Measurements from ENCODE around the gene DDAH1.
"Not testable (repeated sequence)": the region's sequence is repeated elsewhere in the genome, so short reads cannot be mapped to it uniquely, and the experiment has no call there.

DDAH1 gene

DNA sequence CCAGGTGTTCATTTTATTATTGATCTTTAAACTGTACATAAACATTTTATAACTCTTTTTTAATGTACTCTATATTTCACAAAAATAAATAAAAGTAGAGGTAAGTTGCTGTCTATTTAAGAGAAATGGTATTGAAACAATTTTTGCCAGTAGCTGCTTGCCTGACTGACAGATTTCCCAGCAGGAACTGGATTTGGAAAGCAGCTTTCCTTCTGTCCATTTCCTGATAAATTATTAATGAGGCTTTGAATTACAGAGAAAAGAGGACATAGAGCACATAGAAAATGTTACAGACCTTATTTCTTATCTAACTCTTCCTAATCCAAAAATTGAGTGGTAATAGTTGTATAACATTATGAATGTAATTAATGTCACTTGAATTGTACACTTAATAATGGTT, 108.8 kb downstream of the DDAH1 start:
- no peak for DNase-seq

DNA sequence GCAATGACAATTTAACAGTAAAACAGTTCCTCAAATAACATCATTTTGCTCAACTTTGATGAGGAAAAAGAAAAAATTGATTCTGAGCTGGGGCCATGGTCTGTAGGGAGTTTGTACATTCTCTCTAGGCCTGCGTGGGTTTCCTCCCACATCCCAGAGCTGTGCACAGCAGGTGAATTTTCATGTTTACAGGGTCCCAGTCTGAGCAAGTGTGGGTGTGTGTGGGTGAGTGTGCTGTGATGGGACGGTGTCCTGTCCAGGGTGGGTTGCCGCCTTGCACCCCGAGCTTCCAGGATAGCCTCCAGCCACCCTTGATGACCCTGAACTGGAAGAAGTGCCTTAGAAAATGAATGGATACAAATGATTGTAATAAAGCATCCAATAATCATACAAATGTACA, 112.9 kb downstream of the DDAH1 start:
- no peak for DNase-seq

DNA sequence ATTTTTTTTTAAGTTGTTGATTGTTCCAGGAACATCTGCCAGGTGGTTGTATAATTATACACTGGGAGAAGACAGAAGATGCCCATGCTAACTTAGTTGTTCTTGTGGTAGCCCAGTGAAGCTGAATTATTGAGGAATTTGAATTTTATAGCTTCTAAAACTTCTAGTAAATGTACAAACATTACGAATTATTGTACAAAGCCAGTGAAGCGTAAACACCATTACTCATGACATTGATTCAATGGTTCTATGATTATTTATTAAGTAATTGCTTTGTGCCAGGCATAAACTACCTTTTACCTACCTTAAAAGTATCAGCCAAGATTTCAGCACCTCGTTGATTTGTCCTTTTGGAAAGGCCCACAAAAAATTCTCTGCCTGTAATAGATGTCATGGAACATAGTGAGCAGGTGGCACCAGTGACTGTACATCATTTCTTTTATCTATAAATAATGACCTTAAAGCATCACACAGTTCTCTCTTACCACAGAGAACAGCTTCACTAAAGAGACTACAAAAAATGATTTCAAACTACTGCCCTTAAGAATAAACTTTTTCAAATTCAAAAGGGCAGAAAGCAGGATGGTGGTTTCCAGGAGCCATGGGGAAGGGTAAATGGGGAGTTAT, 113.6 kb downstream of the DDAH1 start:
- DNase-seq = no peak

DNA sequence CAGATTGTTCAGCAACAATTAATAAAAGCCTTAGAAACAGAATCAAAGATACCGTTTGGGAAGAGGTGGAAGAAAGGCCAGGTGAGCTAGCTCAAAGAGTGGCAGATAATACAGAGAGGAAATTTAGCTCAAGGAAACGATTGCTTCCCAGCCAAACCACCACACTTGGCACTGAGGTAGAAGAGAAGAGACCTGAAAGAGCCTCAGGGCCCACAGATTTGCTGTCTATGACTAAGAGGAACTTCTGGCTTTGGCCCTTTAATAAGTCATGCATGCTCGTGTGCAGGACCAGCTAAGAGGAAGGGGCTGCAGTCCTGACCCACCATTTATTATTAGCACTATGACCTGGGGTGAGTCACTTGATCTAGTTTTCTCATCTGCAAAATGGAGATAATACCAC, 115.7 kb downstream of the DDAH1 start:
- no peak for DNase-seq

DNA sequence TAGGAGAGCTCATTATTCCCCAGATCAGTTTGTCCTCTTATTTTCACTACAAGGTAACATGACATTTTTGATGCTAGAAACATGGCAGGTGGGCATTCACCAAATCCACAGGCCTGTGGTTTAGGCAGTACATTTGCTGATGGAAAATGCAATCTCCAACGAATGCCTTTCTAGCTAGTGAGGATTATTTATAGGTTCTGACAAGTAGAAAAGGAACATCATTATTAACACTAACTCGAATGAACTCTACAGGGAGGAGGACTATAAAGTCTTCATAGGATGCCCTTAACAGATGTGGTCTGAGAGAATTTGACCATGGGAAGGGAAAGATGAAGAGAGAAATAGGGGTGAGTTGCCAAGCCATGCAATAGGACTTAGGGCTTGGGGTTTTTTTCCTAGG, 117.1 kb downstream of the DDAH1 start:
- DNase-seq = no peak

DNA sequence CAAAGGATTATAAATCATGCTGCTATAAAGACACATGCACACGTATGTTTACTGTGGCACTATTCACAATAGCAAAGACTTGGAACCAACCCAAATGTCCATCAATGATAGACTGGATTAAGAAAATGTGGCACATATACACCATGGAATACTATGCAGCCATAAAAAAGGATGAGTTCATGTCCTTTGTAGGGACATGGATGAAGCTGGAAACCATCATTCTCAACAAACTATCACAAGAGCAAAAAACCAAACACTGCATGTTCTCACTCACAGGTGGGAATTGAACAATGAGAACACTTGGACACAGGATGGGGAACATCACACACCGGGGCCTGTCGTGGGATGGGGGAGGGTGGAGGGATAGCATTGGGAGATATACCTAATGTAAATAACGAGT, 117.7 kb downstream of the DDAH1 start:
- DNase-seq = not testable (repeated sequence)

DNA sequence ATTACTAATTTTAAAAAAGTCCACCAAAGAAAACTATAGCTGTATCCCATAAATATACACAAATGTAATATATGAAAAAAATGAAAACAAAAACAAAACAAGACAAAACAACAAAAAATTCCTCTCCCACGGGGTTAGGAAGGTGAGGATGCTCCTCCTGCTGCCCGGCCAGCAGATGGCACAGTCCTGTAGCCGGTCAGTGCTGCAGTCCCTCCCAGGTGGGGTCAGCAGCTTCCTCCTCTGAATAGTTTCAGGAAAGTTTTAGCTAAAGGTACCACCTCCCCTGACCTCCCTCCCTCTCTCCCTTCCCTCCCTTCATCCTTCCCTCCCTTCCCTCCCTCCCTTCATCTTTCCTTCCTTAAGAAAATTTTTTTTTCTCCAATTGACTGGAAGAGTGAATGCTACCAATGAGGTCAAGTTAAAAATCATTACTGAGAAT, 120.7 kb downstream of the DDAH1 start:
- no peak for DNase-seq

DNA sequence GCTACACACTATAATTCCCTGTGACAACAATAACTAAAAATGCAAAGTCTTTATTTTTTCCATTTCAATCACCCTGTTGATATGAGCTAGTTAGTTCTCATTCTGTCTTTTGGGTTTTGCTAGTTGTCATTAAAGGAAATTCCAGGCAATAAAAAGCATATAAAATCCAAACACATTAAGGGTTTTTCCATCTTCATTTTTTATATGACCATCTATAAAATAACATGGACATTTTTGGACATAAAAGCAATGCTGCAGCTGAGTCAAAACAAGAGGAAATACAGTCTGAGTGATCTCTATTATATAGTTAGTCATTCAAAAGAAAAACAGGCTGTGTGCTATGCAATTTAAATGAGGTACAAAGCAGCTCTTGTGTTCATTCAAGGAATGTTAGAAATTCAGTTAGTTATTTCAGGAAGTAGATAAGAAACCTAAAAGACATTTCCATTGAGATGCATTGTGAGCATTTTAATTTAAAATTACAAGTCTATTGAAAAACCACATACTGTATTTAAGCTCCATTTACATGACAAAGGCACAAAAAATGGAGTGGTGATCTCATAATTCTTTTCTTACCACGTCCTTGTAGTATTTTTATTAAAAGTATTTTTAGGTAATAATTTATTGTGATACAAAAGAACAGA, 121.2 kb downstream of the DDAH1 start:
- no peak for DNase-seq

DNA sequence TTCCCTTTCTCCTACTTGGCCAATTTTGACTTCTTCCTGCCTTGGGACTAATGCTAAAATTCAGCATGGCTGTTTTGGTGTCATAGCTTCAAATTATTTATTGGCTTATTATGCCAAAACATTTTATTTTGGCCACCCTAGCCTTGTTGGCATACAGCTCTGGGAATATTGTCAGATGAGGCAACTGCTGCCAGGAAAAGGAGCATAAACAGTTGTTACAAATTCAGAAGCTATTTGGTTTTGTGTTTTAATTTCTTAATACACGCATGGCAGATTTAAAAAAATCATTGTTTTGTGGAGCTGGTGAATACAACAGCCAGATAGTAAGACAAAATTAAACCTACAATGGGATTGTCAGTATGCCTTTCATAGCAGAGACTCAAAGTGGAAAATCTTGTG, 121.7 kb downstream of the DDAH1 start:
- DNase-seq = no peak

DNA sequence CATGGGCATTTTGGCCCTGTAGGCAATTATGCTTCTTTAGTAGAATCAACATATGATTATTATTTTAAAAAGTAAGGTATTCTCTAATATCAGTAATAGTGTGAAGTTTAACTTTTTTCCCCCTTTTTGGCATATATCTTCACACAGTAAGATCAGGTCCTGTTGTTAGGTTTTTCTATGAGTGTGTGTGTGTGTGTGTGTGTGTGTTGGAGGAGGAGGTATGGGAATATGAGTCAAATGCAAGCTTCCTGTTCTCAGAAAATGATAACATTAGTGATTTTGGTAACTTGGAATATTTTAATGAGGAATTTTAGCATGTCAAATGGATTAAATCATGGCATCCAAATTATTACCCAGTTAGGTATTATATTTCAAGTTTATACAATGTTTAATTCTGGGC, 122.8 kb downstream of the DDAH1 start:
- DNase-seq = no peak

DNA sequence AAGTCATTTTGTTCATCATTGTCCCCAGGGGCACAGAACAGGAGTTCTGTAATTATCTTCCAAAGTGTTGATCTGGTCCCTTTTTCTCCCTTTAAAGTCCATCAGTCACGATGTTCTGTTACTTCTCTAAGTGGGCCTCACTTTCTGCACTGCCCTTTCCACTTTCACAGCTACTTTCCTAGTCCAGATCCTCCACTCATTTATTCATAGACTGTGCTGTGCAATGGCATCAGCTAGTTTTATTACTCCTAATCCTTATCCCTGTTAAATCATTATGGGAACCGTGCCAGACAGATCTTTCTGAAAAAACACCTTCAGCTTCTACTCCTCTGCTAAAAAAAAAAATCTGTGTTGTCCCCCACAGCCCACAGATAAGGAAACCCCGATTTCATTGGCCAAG, 124.5 kb downstream of the DDAH1 start:
- no peak for DNase-seq

DNA sequence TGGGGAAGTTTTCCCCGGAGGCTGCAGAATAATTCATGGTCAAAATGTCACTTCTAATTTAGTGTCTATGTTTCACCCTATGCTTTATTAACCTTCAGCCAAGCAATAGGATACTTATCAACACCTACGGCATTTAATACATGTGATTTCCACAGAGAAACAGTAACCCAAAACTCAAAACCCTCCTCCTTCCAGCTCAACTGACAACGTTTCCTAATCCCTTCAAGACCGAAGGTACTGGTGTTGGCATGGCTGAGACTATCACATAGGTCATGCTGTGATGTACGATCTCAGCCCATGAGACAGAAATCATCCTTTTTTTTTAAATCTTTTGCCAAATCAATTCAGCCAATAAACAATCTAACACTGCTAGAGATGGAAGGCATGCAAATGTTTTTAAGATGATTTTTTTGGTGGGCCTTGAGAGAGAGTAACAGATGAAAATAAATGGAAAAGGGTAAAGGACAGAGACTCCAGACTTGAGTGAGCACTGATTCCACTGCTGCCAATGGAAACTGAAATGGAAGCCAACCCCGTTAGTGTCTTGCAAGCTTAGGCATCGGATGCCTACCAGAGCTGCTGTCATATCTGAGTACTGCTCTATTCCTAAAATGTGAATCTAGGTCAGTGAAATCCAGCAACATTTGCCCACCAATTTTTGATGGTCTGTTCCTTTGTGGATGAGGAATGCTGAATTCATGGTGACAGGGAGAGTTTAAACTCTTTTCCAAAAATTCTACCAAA, 125.1 kb downstream of the DDAH1 start:
- DNase-seq = no peak

DNA sequence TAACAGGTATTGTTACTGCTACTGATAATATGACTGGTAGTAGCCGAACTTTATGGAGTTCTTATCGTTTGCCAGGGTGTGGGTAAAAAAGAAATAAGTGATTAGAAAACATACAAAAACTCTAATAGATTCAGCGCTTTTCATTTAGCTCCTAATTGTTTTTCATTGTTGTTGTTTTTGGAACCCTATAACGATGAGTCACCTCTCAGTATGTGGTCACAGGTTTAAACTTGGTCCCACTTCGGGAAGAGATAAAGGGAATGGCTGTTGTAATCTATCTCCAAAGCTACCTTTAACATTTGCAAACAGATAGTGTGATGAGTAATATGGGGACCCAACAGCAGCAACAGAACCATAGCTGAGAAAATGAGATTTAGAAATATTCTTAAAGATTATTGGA, 125.9 kb downstream of the DDAH1 start:
- no peak for DNase-seq

DNA sequence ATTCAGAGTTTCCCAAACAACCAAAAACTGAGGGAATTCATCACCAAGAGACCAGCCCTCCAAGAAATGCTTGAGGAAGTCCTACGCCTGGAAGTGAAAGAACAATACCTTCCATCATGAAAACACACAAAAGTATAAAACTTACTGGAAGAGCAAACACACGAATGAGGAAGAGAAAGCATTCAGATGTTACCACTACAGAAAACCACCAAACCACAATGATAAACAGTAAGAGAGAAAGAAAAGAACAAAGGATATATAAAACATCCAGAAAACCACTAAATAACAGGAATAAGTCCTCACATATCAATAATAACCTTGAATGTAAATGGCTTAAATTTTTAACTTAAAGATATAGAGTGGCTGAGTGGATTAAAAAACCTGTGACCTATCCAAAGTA, 130.0 kb downstream of the DDAH1 start:
- DNase-seq = no peak

DNA sequence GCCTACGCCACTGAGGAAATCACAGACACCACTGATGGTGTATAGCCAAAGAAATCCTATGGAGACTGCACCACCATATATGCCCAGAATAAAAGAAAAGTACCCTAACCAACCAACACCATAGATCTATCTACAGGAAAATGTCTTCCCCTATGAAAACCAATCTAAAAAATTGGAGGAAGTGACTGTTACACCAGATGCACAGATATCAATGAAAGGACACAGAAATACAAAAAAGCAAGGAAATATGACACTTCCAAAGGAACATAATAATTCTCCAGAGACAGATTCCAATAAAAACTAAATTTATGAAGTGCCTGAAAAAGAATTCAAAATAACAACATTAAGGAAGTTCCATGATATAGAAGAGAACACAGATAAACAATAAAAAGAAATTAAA, 131.8 kb downstream of the DDAH1 start:
- no peak for DNase-seq

DNA sequence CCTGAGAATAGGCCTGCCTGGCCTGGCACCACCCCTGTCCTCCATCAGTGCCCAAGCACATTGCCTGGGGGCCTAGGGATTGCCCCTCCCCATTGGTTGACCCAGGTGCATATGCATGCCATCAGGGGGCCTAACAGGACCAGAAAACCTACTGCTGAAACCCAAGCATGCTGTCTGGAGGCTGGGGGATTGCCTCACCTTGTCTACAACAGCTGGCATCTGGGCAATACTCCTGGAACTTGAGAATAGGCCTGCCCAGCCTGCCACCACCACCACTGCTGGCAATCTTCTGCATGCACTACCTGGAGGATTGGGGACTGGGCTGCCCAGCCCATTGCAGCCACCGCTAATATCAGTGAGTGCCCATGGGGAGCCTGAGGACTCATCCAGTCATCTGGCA, 132.4 kb downstream of the DDAH1 start:
- no peak for DNase-seq

DNA sequence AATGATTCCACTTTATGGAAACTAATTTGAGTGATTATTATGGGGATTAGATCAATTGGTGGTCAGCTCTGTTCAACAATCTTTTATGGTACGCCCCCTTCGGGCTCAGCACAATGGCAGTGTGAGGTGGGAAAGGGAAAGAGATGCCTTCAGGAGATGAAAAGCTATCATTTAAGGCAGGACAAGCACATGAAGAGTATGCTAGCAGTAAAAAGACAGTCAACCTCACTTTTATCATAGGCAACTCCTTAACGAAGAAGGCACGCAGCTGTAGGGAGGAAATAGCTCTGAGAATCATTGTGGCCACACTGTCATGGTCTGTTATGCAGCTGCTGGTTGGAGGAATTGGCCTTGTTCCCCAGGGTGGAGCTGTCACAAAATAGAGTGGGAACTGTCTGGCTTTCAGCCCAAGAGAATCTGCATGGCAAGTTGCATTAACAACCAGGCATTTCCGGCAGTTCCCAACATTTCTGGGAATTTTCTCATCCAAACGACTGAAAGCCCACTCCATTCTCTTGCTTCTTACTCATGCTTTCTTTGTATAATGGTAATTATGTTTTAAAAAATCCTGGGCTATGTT, 134.2 kb downstream of the DDAH1 start:
- no peak for DNase-seq

DNA sequence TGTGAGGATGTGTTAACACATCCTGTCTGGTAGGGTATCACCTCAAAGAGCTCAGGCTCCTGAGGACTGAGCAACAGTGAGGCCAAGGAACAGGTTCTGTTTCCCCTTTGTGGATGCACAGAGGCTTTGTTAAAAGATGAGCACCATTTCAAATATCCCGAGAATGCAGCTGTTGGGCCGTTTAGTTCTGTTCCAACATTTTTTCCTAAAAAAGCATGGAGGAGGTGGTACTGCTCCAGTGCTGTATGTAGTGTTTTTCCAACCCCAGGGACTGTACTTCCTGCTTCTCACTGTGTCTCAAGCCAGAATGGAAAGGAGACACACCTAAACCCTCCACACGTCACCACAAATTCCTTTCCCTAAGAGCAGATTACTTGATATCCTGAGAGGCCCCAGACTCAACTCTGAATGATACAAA, 134.7 kb downstream of the DDAH1 start:
- no peak for DNase-seq

DNA sequence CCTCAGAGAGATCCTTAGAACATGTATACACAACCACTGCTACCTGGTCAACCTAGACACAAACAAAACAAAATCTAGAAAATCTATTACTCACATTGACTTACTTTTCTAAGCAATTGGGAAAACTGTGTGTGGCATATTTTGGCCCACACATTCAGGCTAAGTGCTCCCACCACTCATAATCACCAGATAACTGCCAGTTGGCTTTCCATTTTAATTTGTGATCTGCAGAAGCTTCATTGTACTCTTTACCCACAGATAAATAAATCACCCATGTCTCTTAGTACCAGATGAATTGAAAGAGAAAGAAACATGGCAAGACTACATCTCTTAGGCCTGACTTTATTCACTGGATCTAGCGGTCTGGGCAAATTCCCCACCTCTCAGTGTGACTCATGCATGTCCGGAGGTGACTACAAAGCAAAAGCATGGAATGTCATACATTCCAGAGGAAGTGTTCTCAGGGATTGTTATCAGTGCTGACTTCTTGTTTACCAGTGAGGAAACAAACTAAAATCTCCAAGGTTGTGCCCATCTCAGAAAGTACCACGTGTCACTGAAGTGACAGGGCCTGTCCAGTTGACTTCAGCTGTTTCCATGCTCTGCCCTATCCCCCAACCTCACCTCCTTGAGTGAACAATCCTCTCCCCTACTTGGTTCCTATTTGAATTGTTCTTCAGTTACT, 136.1 kb downstream of the DDAH1 start:
- DNase-seq = no peak

DNA sequence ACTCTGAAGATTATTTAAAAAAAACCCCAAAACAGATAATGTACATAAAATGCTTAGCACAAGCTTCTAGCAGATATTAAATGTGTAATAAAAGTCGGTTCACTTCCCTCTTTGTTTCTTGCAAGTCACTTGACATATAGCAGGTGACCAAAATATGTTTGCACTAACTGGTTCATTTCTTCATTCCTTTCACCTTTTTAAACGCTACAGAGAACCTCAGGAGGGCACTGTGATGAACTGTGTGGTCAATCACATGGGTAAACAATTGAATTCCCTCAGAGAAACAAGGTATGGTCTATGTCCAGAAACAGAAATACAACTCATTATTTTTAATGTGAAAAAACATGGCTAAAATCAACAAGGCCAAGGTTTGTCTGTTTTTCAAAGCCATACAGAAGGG, 137.2 kb downstream of the DDAH1 start:
- DNase-seq = no peak

DNA sequence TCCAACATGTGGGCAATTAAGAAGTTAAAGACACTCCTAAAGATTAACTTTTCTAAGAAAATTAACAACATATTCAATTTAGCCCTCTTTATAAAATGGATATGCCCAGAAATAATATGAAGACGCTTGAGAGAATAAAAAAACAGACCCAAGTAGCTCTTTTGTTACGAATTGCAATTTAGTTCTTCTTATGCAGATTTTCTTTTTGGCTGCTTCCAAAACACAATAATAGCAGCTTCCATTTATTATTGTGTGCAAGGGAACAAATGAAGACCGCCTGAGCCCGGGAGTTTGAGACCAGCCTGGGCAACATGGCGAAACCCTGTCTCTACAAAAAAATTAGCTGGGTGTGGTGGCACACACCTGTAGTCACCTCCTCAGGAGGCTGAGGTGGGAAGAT, 138.1 kb downstream of the DDAH1 start:
- DNase-seq = no peak

DNA sequence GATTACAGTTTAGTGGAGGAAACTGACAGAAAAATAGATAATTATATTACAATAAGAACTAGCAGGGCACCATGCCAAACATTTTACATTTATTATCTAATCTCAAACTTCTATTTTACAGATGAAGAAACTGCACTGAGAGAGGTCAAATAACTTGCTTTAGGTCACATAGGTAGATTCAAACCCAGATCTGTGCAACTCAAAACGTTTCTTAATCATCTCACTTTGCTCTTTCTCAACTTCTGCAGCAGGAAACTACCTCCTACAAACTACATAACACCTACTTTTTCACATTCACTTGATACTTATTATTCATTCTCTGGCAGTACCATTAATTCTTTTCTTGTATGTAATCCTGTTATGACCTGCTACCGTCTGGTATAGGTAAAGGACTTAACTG, 138.6 kb downstream of the DDAH1 start:
- DNase-seq = no peak

DNA sequence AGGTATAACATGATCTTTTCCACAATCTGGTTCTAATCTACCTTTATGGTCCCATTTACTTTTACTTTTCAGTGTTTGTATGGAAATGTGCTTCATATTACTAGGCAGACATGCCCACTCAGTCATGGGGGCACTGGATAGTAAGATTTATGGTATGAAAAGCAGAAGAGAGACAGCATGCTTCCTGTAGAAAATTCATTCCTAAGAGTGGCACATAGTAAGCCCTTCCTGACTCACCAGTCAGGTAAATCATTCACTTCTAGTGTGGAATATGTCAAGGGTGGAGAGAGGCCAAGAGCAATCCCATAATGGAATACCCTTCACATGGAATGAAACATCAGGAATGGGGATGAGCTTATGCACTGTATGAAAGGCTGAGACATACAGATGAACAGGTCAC, 139.0 kb downstream of the DDAH1 start:
- DNase-seq = no peak

All from cortex of kidney (tissue), 1 donor.